Stomach (tissue), 9 donors: ENCODE results near the gene FLT1. TPM values are rescaled to one million over a fixed set of nuclear protein-coding genes. Genes with fewer than 3 reads are reported as not detected.

ENCODE experiments used
- DNase-seq, 2 donors: peaks; one replicate each; pipeline versions ENCODE4 v3.0.0 to v3.0.0-alpha.2; 2013 to 2019
- H3K27ac ChIP-seq, 5 donors: fragments of 200-600 bp in 4 of 5; sonication (generic) in 4 of 5; one replicate each; pipeline ENCODE4 v1.5.1; 2013 to 2019; ENCODE audit warnings: mild to moderate bottlenecking in 1 of 5, moderate library complexity in 1 of 5
- H3K27me3 ChIP-seq, 3 donors: fragments of 200-600 bp; sonication (generic); one replicate each; pipeline ENCODE4 v1.5.1; 2017 to 2019; ENCODE audit warnings: mixed run types in 1 of 3
- H3K36me3 ChIP-seq, 4 donors: fragments of 200-600 bp; sonication (generic); 1 replicate in 3 of 4; 2 replicates in 1 of 4; pipeline ENCODE4 v1.5.1; 2016 to 2019
- H3K4me1 ChIP-seq, 4 donors: fragments of 200-600 bp; sonication (generic); one replicate each; pipeline ENCODE4 v1.5.1; 2016 to 2019
- H3K4me3 ChIP-seq, 4 donors: fragments of 200-600 bp; sonication (generic) in 3 of 4; one replicate each; pipeline ENCODE4 v1.5.1; 2016 to 2019; ENCODE audit warnings: mild to moderate bottlenecking in 1 of 4
- H3K9me3 ChIP-seq, 4 donors: fragments of 200-600 bp; sonication (generic); one replicate each; pipeline ENCODE4 v1.5.1; 2016 to 2019
- EP300 ChIP-seq: sonication (generic); formaldehyde crosslinking; IDR thresholded peaks from one replicate; pipeline ENCODE4 v1.6.1; 2017; ENCODE audit warnings: antibody characterized with exemption
- POLR2A ChIP-seq, 4 donors: fragments of 450-650 bp; IDR thresholded peaks; one replicate each; pipeline ENCODE4 v1.6.1; 2016; ENCODE audit warnings: antibody characterized with exemption in 4 of 4, control low read depth in 2 of 4, mild to moderate bottlenecking in 1 of 4, moderate library complexity in 1 of 4
- POLR2AphosphoS5 ChIP-seq, 3 donors: sonication (generic); formaldehyde crosslinking; IDR thresholded peaks; one replicate each; pipeline ENCODE4 v1.6.1; 2016; ENCODE audit warnings: antibody characterized with exemption in 3 of 3
- WGBS, 5 donors: extraction: QIAGEN DNeasy Blood & Tissue Kit in 3 of 5; methylation state at CpG; one replicate each; pipeline versions ENCODE4 v1.1.5 to v1.1.7; 2013 to 2018; 5-methylcytosine and 5-hydroxymethylcytosine counted together
- intact Hi-C: fragments of 100-400 bp; cut with DNase I; formaldehyde crosslinking; loops from one replicate; pipeline ENCODE4 v1.15.1; 2023; ENCODE audit warnings: low total_unique reads
- polyA plus RNA-seq, 3 donors: library from polyadenylated mRNA; stranded (reverse); fragments of 200-250 nt; gene quantifications; one replicate each; pipeline ENCODE4 v1.2.3, GENCODE V29; 2013
- total RNA-seq, 5 donors: library from RNA; depleted of rRNA; stranded (reverse); fragments of >200 nt; gene quantifications; one replicate each; pipeline versions ENCODE4 v1.1.0 to v1.2.3, GENCODE V29; 2014 to 2016
- TF ChIP-seq, protein P1 (sequence below), 7 experiments: fragments of 450-650 bp in 4 of 7; fragments of 200-600 bp in 3 of 7; sonication (generic) in 3 of 7; IDR thresholded peaks; one replicate each; pipeline ENCODE4 v1.5.1; 2016 to 2019; ENCODE audit warnings: antibody characterized with exemption in 7 of 7, control low read depth in 2 of 7, mild to moderate bottlenecking in 1 of 7
- donor health status: healthy with polysubstance abuse.
- donor health status: Bipolar disorder and iron deficiency.
- donor health status: healthy.

Gene FLT1
- total and polyA plus RNA-seq, 8 donors: 1.00 to 41.9 (median 3.6) TPM; not detected in 1

DNA sequence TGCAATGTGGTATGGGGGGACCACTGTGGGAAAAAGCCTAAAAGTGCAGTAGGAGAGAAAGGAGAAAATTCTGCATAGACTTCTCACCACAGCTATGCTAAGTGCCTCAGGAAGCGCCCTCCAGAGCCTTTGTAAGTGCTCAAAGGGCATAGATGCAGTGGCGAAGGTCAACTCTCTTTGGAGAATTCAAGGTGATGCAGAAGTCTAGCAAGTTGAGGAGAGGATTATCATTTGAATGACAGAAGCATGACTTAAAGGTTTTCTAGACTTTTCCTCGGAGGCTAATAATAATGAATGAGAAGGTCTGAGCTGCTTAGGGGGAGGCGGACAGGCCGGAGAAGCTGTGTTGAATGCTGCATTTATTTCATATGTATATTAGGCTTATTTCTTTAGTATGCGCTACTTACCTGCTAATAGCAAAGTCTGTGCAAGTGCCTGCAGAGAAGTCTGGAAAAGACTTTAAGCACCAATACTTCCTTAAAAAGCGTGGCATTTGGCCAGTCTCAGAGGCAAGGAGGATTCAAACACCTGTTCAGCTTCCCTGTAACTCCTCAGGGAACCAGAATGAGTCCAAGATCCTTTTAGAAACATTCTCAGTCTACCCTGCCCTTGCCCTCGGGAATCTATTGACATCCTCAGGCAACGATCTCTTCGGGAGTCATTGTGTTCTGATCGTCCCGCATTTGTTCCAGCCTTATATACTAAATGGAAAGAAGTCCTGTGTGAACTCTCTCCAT lies 56.2 kb downstream of the FLT1 start:
- Histone ChIP-seq H3K4me1 (no peaks in the 10 kb centered on the region), H3K4me3 (no peak overlapping the region), H3K9me3 (peaks cover 0 to 11% (median 6%) of the 10 kb centered on the region in 4 donors), H3K27me3 (peaks cover 0 to 8% (median 0%) of the 10 kb centered on the region in 3 donors), H3K36me3 (no peaks in the 10 kb centered on the region), H3K27ac (no peak overlapping the region)
- intact Hi-C loops: no loop called here
- 57 to 66% (median 61%) methylated on average over 12 of the region's 12 CpGs for WGBS, 5 donors
- DNase-seq: no peak
- TF ChIP-seq, protein P1, sequence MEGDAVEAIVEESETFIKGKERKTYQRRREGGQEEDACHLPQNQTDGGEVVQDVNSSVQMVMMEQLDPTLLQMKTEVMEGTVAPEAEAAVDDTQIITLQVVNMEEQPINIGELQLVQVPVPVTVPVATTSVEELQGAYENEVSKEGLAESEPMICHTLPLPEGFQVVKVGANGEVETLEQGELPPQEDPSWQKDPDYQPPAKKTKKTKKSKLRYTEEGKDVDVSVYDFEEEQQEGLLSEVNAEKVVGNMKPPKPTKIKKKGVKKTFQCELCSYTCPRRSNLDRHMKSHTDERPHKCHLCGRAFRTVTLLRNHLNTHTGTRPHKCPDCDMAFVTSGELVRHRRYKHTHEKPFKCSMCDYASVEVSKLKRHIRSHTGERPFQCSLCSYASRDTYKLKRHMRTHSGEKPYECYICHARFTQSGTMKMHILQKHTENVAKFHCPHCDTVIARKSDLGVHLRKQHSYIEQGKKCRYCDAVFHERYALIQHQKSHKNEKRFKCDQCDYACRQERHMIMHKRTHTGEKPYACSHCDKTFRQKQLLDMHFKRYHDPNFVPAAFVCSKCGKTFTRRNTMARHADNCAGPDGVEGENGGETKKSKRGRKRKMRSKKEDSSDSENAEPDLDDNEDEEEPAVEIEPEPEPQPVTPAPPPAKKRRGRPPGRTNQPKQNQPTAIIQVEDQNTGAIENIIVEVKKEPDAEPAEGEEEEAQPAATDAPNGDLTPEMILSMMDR (IDR thresholded peaks at IDR 0.05): no peak
- no peak for TF ChIP-seq POLR2A (IDR thresholded peaks at IDR 0.05)
- TF ChIP-seq POLR2AphosphoS5 (IDR thresholded peaks at IDR 0.05): no peak
- TF ChIP-seq EP300: no peak

DNA sequence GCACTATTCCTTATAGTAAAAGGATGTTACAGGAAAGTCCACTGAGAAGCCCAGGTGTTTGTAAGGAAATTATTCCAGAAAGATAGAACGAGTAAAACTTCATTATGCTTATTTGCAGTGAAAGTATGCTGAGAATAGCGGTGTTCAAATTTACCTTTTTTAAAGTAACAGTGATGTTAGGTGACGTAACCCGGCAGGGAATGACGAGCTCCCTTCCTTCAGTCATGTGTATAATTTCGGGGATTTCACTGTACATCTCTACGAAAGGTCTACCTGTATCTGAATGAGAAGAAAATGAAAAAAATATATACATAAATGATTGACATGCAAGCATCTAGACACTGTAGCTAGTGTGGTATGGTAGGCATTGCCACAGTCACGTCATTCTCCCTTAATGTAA lies 56.9 kb downstream of the FLT1 start:
- H3K27me3 ChIP-seq: peaks cover 0 to 8% (median 0%) of the 10 kb centered on the region in 3 donors
- H3K36me3 ChIP-seq: no peaks in the 10 kb centered on the region
- 78 to 88% (median 84%) methylated on average over 8 of the region's 8 CpGs for WGBS, 5 donors
- TF ChIP-seq POLR2A (IDR thresholded peaks at IDR 0.05) (no peak), EP300 (no peak)
- DNase-seq: no peak
- peaks cover 0 to 11% (median 5%) of the 10 kb centered on the region in 4 donors for H3K9me3 ChIP-seq
- no peak overlapping the region for H3K4me3 ChIP-seq
- H3K27ac ChIP-seq: no peak overlapping the region
- H3K4me1 ChIP-seq: no peaks in the 10 kb centered on the region
- intact Hi-C loops: no loop called here

DNA sequence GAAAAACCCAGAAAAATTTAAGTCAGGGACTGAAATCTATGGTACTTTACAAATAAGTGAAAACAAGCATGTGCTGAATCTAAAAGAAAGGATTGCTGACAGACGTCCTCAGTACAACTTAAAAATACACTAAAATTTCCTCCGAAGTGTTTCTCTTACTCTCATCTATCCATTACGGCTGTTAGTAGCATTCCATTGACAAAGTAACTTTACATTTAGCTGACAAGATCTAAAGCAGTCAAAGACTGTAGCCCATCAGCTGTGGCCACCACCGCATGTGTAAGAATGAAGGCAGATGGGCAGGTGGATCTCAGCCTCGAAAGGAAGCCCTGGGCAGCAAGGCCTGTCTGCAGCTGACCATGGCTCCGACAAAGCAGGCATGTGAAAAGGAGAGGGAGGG lies 59.0 kb downstream of the FLT1 start:
- Histone ChIP-seq H3K36me3 (no peaks in the 10 kb centered on the region), H3K27ac (no peak overlapping the region), H3K4me1 (no peaks in the 10 kb centered on the region), H3K27me3 (peaks cover 0 to 22% (median 0%) of the 10 kb centered on the region in 3 donors), H3K9me3 (peaks cover 0 to 4% (median 2%) of the 10 kb centered on the region in 4 donors), H3K4me3 (no peak overlapping the region)
- WGBS, 5 donors: 63 to 72% (median 68%) methylated on average over 6 of the region's 6 CpGs
- intact Hi-C loops: no loop called here
- TF ChIP-seq POLR2A (IDR thresholded peaks at IDR 0.05): no peak
- TF ChIP-seq EP300: no peak
- TF ChIP-seq POLR2AphosphoS5 (IDR thresholded peaks at IDR 0.05): no peak
- TF ChIP-seq, protein P1 (IDR thresholded peaks at IDR 0.05): no peak
- DNase-seq: no peak

DNA sequence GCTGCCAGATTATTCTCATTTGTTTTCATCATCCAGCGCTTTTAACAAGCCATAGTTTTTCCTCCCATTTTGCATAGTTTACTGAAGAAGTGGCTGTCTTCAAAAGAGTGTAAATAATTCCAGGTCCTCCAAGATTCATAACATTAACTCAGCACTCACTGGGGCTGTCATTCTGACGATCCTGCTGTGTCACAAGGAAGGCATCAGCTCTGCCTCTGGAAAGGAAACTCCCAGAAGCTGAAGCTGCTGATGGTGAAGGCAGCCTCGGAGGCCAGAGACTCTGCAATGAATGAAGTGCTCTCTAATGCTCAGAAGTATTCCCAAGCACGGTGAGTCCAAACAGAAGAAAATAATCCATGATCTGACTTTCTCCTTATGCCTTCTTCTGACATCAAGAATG lies 60.0 kb downstream of the FLT1 start:
- WGBS, 5 donors: 27 to 54% (median 53%) methylated on average over 4 of the region's 4 CpGs
- TF ChIP-seq POLR2AphosphoS5 (IDR thresholded peaks at IDR 0.05): no peak
- TF ChIP-seq, protein P1 (IDR thresholded peaks at IDR 0.05): no peak
- DNase-seq: no peak
- Histone ChIP-seq H3K27ac (no peak overlapping the region), H3K4me1 (no peaks in the 10 kb centered on the region), H3K9me3 (no peaks in the 10 kb centered on the region), H3K4me3 (no peak overlapping the region), H3K36me3 (no peaks in the 10 kb centered on the region), H3K27me3 (peaks cover 0 to 23% (median 0%) of the 10 kb centered on the region in 3 donors)
- intact Hi-C loops: no loop called here
